GM23338 (cell line): Measurements from ENCODE around the gene TM7SF3.

Source experiments
- CREB1 ChIP-seq: fragments of 250-450 bp; sonication (Bioruptor Pico); IDR thresholded peaks from 2 replicates; pipeline ENCODE4 v1.5.0; 2020; ENCODE audit warnings: low read depth, mild to moderate bottlenecking, moderate library complexity
- CTCF ChIP-seq, 2 experiments: fragments of 200-600 bp in 1 of 2; sonication (generic) in 1 of 2; conservative IDR thresholded peaks; 2 replicates each; pipeline versions ENCODE4 v1.5.1 to v1.6.1; 2016 to 2017; ENCODE audit warnings: antibody characterized with exemption in 2 of 2, low read depth in 2 of 2, mild to moderate bottlenecking in 2 of 2, moderate library complexity in 1 of 2
- ETS1 ChIP-seq: IDR thresholded peaks from 2 replicates; pipeline ENCODE4 v1.6.1; 2016; ENCODE audit warnings: antibody characterized with exemption
- EZH2 ChIP-seq: fragments of 200-600 bp; sonication (generic); IDR thresholded peaks from one replicate; pipeline ENCODE4 v1.8.0; 2017; ENCODE audit warnings: antibody characterized with exemption, mild to moderate bottlenecking, low read depth; ENCODE audit not compliant: unreplicated experiment
- EZH2phosphoT487 ChIP-seq: fragments of 200-600 bp; sonication (generic); IDR thresholded peaks from one replicate; pipeline ENCODE4 v1.8.1; 2018; ENCODE audit warnings: antibody characterized with exemption; ENCODE audit not compliant: unreplicated experiment
- JUNB ChIP-seq: IDR thresholded peaks from one replicate; pipeline ENCODE4 v1.6.1; 2016; ENCODE audit warnings: antibody characterized with exemption; ENCODE audit not compliant: unreplicated experiment
- NANOG ChIP-seq: IDR thresholded peaks from 2 replicates; pipeline ENCODE4 v1.6.1; 2016; ENCODE audit warnings: antibody characterized with exemption, borderline replicate concordance
- POLR2AphosphoS5 ChIP-seq: IDR thresholded peaks from 2 replicates; pipeline ENCODE4 v1.6.1; 2016; ENCODE audit warnings: antibody characterized with exemption, low read depth
- REST ChIP-seq: IDR thresholded peaks from one replicate; pipeline ENCODE4 v1.6.1; 2018; ENCODE audit warnings: antibody characterized with exemption; ENCODE audit not compliant: unreplicated experiment
- STAT1 ChIP-seq: IDR thresholded peaks from one replicate; pipeline ENCODE4 v1.6.1; 2016; ENCODE audit warnings: antibody characterized with exemption; ENCODE audit not compliant: unreplicated experiment
- ZNF114 ChIP-seq: fragments of 250-450 bp; sonication (Bioruptor Pico); IDR thresholded peaks from 2 replicates; pipeline ENCODE4 v1.5.0; 2020; ENCODE audit warnings: mild to moderate bottlenecking, moderate library complexity

- TF ChIP-seq JUNB (no peak), CTCF (conservative IDR thresholded peaks at IDR 0.05; ENCODE audit: low read depth in 2 of 2) (no peak), POLR2AphosphoS5 (no peak), EZH2phosphoT487 (no peak), STAT1 (no peak), EZH2 (no peak), REST (no peak), NANOG (no peak), ZNF114 (CRISPR knock-in tag) (no peak), CREB1 (CRISPR knock-in tag) (no peak), ETS1 (no peak)
Observed at GRCh38 chr12:26976687-26977086, 37.5 kb downstream of the TM7SF3 start.
